ENCODE data around the gene DPF1. TPM values are rescaled to one million over a fixed set of nuclear protein-coding genes. Genes with fewer than 3 reads are reported as not detected.

DPF1 gene
- total and polyA plus RNA-seq, 2 donors (not counting 1 experiment from before 2014, with no cell fraction given) = not detected

DNA sequence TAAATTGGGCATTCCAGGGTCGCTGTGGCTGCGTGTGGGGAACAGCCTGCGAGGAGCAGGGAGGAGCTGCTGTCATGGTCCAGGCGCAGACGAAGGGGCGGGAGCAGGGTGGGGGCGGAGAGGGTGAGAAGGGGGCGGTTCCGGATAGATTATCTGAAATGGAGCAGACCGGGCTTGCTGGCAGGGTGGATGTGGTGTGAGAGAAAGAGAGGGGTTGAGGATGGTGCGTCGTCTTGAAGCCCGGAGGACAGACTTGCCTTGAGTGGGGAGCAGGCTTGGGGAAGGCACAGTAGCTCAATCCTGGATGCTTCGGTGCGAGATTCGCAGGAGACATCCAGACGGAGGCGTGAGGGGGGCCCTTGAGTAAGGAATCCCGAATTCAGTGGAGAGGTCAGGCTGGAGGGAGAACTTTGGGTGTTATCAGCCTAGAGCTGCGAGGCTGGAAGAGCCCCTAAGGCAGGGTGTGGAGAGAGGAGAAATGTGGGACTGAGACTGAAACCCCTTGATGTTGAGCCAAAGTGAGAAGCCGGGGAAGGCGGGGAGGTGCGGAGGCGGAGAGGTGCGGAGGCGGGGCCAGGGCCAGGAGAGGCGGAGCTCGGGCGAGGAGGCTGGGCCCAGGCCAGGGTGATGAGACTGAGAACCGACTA, 40.6 kb downstream of the DPF1 start:
- ATAC-seq (ENCODE audit: low read depth) (no peak), DNase-seq (no peak)
- Histone ChIP-seq H4K20me1 (ENCODE audit: control insufficient read depth, insufficient read depth, low read length, poor library complexity, severe bottlenecking) (peaks cover 64% of the 10 kb centered on the region), H2AFZ (ENCODE audit: insufficient read depth, low read depth, low read length, poor library complexity, severe bottlenecking) (no peak overlapping the region), H3K4me1 (ENCODE audit: control insufficient read depth in 2 of 2, insufficient read depth in 2 of 2, low read length in 2 of 2) (no peaks in the 10 kb centered on the region), H3K9ac (ENCODE audit: low read length) (no peak overlapping the region), H3K27ac (ENCODE audit: low read length in 2 of 2) (no peak overlapping the region), H3K9me3 (ENCODE audit: control extremely low read depth in 1 of 3, control insufficient read depth in 2 of 3, insufficient read depth in 1 of 3, low read length in 2 of 3) (peaks cover 6 to 22% (median 10%) of the 10 kb centered on the region in 3 donors), H3K27me3 (replicated peaks in 1 of 4; ENCODE audit: control extremely low read depth in 1 of 4, control insufficient read depth in 3 of 4, insufficient read depth in 4 of 4, low read length in 3 of 4) (no peaks in the 10 kb centered on the region), H3K79me2 (ENCODE audit: control insufficient read depth, insufficient read depth, low read length) (peaks cover 16% of the 10 kb centered on the region), H3K4me2 (replicated peaks; ENCODE audit: low read depth, low read length, poor library complexity, severe bottlenecking) (no peak overlapping the region), H3K4me3 (ENCODE audit: control extremely low read depth in 1 of 5, extremely low read depth in 1 of 5, insufficient read depth in 1 of 5, low read depth in 2 of 5, low read length in 4 of 5) (no peak overlapping the region), H3K36me3 (replicated peaks in 1 of 2; ENCODE audit: control extremely low read depth in 1 of 2, control insufficient read depth in 1 of 2, extremely low read depth in 1 of 2, insufficient read depth in 2 of 2, low read length in 1 of 2) (peaks cover 19 to 68% of the 10 kb centered on the region in 2 experiments)
- CTCF ChIA-PET = interaction anchor here (1.0 kb wide), 1 partner anchor 281 kb away, joined by 3 read pairs; no protein-coding TSS in a partner anchor
- Mint-ChIP-seq H3K27me3 (no peaks in the 10 kb centered on the region), H3K4me1 (peaks cover 2% of the 10 kb centered on the region), H3K27ac (no peak overlapping the region), H3K9me3 (ENCODE audit: insufficient read depth) (peaks cover 5% of the 10 kb centered on the region), H3K4me3 (no peak overlapping the region)
- 97% methylated on average over 29 of the region's 30 CpGs for WGBS (ENCODE audit: insufficient coverage)
- POLR2A ChIA-PET = no interaction called here
- intact Hi-C loops (cut with micrococcal nuclease) = no loop called here
- TF ChIP-seq CTCF (IDR thresholded peaks at IDR 0.05) (no peak), EZH2 (IDR thresholded peaks at IDR 0.05; ENCODE audit: borderline replicate concordance, insufficient read depth, low read depth, low read length, poor library complexity, severe bottlenecking) (no peak)

- ATAC-seq (ENCODE audit: low read depth) (no peak), DNase-seq (no peak)
- H3K4me2 ChIP-seq (replicated peaks; ENCODE audit: low read depth, low read length, poor library complexity, severe bottlenecking) = no peak overlapping the region
- no peak for TF ChIP-seq CTCF (IDR thresholded peaks at IDR 0.05)
- no peak for TF ChIP-seq EZH2 (IDR thresholded peaks at IDR 0.05; ENCODE audit: borderline replicate concordance, insufficient read depth, low read depth, low read length, poor library complexity, severe bottlenecking)
- H3K4me3 ChIP-seq (ENCODE audit: control extremely low read depth in 1 of 5, extremely low read depth in 1 of 5, insufficient read depth in 1 of 5, low read depth in 2 of 5, low read length in 4 of 5) = no peak overlapping the region
- H3K9me3 Mint-ChIP-seq (ENCODE audit: insufficient read depth) = peaks cover 5% of the 10 kb centered on the region
- peaks cover 16% of the 10 kb centered on the region for H3K79me2 ChIP-seq (ENCODE audit: control insufficient read depth, insufficient read depth, low read length)
- H3K4me1 ChIP-seq (ENCODE audit: control insufficient read depth in 2 of 2, insufficient read depth in 2 of 2, low read length in 2 of 2) = no peaks in the 10 kb centered on the region
- intact Hi-C loops (cut with micrococcal nuclease) = no loop called here
- peaks cover 19 to 69% of the 10 kb centered on the region in 2 experiments for H3K36me3 ChIP-seq (replicated peaks in 1 of 2; ENCODE audit: control extremely low read depth in 1 of 2, control insufficient read depth in 1 of 2, extremely low read depth in 1 of 2, insufficient read depth in 2 of 2, low read length in 1 of 2)
- no peak overlapping the region for H3K27ac ChIP-seq (ENCODE audit: low read length in 2 of 2)
- no peak overlapping the region for H3K4me3 Mint-ChIP-seq
- H3K9me3 ChIP-seq (ENCODE audit: control extremely low read depth in 1 of 3, control insufficient read depth in 2 of 3, insufficient read depth in 1 of 3, low read length in 2 of 3) = peaks cover 6 to 29% (median 10%) of the 10 kb centered on the region in 3 donors
- H3K4me1 Mint-ChIP-seq = peaks cover 2% of the 10 kb centered on the region
- H3K27ac Mint-ChIP-seq = no peak overlapping the region
- ChIA-PET POLR2A (no interaction called here), CTCF (no interaction called here)
- no peak overlapping the region for H3K9ac ChIP-seq (ENCODE audit: low read length)
- no peaks in the 10 kb centered on the region for H3K27me3 ChIP-seq (replicated peaks in 1 of 4; ENCODE audit: control extremely low read depth in 1 of 4, control insufficient read depth in 3 of 4, insufficient read depth in 4 of 4, low read length in 3 of 4)
- H4K20me1 ChIP-seq (ENCODE audit: control insufficient read depth, insufficient read depth, low read length, poor library complexity, severe bottlenecking) = peaks cover 58% of the 10 kb centered on the region
- 98% methylated on average over 21 of the region's 21 CpGs for WGBS (ENCODE audit: insufficient coverage)
- H3K27me3 Mint-ChIP-seq = no peaks in the 10 kb centered on the region
- no peak overlapping the region for H2AFZ ChIP-seq (ENCODE audit: insufficient read depth, low read depth, low read length, poor library complexity, severe bottlenecking)
These were observed 41.3 kb downstream of the DPF1 start for GRCh38 chr19:38182536-38183210.
